Measurements from ENCODE around the gene CNTN6.

CNTN6 gene

DNA sequence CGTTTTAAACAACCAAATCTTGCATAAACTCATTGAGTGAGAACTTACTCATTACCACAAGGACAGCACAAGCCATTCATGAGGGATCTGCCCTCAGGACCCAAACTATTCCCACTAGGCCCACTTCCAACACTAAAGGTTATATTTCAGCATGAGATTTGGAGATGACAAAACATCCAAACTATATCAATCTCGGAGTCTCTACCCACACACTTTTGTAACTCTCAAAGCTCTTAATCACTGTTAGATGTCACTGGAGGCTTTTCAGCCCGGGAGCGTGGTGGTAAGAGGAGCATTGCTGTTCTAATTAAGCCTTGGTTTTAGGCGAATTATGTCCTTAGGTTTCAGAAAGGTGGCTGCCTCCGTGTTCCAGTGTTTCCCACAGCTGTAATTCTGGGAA lies 86.3 kb downstream of the CNTN6 start:
- no peak for DNase-seq (ENCODE audit: low spot score)

DNA sequence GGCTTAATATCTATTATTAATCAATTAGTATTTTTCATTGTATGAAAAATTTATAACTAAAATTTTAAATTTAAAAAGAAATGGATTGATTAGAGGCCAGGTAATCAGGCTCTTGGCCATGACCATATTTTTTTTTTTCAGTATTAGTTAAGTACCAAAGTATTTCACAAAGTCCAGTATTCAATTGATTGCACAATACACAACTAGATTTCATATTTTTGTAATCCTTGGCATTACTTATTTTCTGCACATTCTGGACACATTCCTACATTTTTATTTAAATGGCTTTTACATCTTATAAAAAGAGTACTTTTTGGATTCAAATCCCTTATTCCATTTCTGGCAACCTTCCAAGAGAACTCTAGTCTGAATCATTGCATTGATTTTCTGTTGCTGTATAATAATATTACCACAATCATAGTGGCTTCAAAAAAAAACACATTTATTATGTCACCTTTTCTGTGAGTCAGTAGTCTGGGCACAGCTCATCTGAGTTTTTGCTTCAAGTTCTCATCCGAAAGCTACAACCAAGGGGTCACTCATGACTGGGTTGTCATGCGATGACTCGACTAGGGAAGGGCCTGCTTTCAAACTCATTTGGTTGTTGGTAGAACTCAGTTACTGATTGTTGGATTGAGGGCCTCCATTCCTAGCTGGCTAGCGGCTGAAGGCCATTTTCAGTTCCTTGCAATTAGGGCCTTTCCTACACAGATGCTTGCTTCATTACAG lies 90.7 kb downstream of the CNTN6 start:
- DNase-seq (ENCODE audit: low spot score), result no peak

DNA sequence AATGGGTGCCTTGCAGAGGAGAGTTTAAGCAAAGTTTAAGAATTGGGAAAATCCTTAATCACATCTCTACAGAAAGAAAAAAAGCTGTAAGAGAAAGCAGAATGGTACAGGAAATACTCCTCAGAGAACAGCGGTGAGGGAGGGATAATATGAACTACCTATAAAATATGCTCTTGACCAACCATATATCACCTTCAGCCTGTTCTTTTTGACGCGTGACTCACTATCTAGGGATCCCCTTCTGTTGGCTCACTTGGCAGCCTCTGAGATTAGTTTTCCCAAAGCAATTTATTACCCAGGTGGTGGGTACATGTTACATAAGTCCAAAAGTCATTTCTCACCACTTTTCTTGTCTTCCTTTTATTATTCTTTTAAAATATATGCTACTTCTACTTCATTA lies 97.7 kb downstream of the CNTN6 start:
- no peak for DNase-seq (ENCODE audit: low spot score)

DNA sequence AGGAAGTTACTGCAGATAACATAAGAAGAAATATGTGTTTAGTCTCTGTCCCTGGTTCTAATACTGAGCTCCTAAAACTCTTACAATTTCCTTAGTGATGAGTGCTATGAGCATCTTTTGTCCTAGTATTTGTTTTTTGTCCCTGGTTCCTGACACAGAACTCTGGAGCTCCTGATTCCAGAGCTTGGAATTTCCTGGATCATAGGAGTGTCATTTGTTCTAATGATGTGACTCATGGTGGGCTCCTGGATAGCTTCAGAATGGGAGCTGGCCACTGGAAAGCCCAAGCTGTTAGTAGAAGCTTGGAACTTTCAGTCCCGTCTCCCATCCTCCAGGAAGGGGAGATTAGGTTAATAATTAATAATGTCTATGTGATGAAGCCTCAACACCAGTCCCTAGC lies 98.2 kb downstream of the CNTN6 start:
- DNase-seq (ENCODE audit: low spot score), result no peak

DNA sequence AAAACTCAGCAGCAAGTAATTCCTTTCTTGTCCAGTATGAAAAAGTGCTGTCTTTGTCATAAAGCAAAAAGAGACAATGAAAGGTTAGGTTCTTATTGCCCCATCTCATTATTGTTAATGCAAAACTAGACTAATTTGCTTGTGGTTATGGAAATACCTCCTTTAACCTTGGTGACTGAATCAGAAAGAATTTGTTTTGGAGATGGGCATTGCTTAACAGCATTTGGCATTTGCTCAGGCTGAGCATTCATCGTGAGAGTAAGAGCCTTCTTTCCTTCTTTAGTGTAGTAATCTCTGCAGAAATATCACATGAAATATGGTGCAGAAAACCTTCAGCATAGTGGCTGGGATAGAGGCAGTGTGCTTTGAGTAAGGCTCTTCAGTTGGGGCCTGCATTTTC lies 103.1 kb downstream of the CNTN6 start:
- no peak for DNase-seq (ENCODE audit: low spot score)

DNA sequence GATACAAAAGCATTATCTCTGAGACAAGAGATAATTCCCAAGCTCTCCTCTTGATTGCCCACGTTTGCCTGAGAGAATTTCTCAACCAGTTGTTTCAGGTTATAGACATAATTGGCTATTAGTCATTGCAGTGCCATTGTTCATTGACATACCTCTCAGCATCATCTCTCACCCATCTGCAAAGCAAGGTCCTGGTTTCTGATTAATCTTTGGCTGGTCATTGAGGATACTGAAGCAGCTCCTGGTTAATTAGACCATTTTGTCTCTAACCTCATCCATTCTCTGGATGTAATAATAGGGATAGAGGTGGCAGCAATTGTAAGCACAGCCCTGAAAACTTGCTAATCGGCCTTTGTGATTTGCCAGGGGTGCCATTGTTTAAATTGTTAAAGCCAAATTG lies 104.2 kb downstream of the CNTN6 start:
- DNase-seq (ENCODE audit: low spot score), result no peak

DNA sequence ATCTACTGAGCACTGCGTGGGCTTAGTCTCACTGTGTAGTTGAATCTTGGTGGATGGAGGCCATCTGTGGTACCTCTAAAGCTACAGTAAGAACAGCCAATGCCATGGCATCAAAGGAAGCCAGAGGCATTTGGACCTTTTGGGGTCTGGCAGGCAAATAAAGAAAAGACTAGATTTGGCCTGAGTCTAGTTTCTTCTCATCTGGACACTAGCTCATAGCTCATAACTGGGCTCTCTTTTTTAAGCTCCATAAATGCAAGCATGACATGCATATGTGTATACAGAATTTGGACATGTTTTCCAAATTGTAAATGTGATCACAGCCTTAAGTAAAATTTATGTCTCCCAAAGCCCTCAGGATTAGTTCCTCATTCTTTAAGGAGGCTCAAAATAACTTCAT lies 107.5 kb downstream of the CNTN6 start:
- DNase-seq (ENCODE audit: low spot score), result no peak

DNA sequence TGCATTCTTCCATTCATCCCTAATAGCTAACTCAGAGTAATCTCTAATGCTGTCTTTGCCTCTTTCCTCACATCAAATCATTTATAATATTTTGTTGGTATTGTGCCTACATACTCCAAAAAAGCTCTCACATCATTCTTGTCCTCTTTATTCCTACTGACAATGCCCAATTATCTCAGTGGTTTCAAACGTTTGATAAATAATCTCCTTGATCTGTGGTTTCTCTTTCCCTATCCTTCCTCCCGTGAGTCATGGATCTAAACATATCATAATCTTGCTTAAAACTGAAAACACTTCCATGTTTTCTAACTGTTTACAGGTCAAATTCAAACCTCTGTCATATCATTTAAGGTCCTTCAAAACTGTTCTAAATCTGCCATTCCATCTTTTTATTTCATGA lies 115.1 kb downstream of the CNTN6 start:
- DNase-seq (ENCODE audit: low spot score), result no peak

DNA sequence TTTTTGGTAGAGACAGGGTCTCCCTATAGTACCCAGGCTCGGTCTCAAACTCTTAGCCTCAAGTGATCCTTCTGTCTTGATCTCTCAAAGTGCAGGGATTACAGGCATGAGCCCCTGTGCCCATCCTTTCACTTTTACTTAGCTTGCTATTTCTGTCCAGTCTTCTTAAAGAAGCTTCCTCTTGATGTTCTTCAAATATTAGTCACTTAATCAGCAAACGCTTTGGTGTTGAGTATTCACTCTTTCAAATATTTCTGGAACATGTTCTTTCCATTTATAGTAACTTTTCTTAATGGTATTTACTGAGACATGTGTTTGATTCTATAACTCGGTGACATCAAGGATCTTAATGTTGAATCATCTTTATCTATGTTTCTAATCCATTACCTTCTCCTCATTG lies 122.1 kb downstream of the CNTN6 start:
- DNase-seq (ENCODE audit: low spot score), result peak; percentile 0

DNA sequence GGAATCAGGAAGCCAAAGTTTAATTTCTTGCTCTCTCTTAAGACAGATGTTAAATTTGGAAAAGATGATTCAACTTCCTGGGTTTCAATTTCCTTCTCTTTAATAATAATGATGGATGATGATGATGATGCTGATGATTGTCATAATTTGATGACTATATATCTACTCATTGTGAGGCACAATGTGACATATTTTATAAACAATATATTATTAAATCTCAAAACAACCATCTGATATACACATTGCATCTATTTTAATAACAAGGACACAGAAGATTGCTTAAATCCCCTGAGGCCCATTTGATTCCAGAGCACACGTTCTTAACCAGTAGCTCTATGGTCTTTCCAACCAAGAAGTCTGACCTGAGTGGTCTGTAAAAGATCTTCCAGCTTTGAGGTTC lies 124.0 kb downstream of the CNTN6 start:
- DNase-seq (ENCODE audit: low spot score), result no peak

DNA sequence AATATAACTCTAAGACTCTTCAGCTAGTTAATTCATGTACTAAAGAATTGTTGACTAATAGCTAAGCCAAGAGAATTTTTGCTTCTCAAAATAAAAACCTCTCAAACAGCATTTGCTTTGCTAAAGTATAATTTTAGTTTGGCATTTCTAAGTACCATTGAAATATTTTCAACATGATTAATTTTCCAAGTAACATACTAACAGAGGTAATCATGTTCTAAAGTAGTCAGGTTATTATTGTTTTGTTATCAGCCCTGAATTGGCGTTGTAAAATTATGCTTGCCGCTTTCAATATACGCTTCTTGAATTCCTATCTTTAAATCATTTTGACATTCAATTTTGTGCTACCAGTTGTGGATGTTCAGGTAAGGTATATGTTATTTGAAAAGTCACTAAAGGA lies 134.3 kb downstream of the CNTN6 start:
- no peak for DNase-seq (ENCODE audit: low spot score)

DNA sequence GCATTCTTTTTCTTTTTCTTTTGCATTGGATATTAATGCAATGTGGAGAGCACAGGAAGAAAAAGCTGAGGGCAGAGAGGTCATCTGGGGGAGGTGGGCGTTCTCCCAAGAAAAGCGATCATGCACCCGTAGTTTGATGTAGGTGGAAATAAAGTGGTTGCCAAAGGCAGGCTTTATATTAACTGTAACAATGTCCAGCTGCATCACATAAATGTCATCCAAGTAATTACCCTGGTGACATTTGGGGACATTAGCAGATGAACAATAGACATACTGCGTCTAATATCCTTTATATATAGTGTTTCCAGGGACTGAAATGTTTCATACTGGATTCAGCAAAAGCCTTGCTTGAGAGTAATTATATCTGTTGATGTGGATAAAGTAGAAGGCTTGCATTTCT lies 135.5 kb downstream of the CNTN6 start:
- no peak for DNase-seq (ENCODE audit: low spot score)

DNA sequence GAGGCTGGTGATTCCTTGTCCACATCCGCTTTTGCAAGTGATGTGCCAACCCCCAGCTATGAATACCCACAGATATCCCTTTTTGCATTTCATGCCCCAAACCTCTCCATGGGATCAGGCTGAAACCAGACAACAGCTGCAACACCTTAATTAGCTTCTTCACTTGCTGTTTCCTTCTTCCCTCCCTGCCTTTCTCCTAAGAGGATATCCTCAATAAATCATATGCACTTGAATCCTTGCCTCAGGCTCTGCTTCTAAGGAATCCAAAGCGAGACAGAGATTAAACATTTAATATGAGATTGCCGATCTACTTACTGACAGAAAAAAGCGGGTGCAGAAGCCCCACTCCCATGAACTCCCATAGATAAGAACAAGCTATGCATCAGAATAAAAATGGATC lies 138.1 kb downstream of the CNTN6 start:
- no peak for DNase-seq (ENCODE audit: low spot score)

DNA sequence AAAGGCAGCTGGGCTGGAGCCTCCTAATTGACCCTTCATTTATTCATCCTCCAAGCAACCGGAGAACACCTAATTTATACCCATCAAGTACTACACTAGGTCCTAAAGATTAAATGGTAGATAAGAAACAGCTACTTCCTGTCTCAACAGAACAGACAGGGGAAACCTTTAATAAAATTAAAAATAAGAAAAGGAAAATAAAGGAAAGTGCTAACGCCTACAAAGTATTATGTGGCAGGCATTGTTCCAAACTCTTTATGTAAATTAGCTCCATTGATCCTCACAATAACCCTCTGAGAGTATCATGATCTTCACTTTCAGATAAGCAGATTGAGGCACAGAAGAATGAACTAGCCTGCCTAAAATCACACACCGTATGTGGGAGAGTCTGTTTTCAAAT lies 139.5 kb downstream of the CNTN6 start:
- DNase-seq (ENCODE audit: low spot score), result no peak

DNA sequence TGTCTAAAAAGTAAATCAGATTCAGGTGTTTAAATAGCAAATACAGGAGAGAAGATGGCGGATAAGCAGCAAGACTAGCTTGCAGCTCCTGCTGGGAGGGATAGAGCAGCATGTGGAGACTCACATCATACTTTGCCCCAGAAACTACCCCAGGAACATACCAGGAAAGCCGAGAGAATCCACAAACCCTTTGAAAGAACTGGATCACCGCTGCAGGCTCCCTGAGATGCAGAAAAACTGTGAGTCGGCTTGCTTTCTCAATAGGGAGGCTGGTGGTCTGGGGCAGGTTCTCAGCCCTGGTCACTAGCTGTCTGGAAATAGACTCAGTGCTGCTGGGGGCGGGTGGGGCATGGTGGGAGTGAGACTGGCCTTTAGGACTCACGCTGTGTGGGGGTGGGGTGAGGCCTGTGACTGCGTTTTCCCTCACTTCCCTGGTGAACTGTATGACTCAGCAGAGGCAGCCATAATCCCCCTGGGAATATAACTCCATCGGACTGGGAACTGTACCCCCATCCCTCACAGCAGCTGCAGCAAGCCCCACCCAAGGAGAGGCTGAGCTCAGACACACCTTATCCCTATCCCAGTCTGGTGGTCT lies 142.8 kb downstream of the CNTN6 start:
- no peak for DNase-seq (ENCODE audit: low spot score)

DNA sequence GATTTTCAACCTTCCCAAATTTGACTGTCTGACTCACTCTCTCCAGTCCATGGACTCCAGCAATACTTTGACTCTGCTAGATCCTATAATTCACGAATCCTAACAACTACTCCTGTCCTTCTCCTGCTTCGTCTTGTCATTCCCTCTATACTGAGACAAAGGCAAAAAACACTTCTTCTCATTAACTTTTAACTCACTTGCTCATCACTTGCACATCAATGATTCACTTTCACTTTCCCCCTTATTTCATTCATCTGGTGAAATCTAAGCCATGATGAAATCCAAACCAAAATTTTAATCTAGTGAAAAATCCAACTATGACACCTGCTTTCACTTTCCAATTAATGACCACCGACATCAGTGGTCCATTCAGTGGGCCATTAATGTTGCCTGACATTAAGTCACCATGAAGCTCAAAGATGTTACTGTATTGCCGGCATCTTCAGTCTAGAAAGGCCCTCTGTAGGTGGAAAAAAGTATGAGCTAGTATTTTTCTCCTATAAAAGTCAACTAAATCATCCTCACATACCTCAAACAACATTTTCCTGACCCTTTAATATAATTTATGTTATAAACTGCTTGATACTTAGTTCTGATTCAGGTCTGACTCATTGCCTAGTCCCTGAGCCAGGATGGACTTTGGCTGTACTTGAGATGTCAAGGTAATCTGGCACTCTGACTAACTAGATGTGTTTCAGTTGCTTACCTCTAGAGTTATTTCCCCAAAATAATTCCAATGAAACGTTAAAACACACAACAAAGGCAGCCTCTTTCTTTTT lies 158.6 kb downstream of the CNTN6 start:
- DNase-seq (ENCODE audit: low spot score), result no peak

DNA sequence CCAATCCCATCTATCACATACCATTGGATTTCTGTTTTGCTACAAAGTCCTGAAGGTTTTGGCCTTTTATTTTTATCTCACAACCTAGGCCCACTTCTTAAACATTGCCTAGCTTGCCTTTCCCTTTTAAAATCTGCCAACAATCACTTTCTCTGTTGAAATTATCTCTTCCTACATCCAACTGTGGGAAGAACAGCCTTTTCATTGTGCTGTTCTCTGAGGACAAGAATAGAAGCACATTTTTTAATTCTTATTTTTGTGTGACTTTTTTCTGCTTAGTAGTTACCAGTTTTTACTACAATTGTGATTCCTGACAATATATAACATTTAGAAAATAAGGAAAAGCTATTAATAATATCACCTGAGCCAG lies 159.2 kb downstream of the CNTN6 start:
- DNase-seq (ENCODE audit: low spot score), result no peak

DNA sequence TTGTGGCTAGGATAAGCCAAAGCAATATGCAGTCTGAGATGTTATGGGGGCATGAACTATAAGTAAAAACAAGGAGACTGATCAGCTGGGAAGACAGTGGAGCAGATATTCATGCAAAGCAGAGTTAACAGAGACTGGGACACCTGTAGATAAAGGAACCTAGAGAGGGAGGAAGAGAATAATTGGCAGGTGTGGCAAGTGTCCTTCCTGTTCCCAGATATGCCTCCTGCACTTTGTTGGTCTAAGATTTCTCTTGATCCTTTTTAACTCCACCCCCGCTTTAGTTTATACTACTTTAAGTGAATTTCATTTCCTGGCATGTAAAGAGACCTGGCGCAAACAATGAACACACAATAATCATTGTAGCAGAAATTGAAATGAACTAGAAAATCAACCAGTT lies 169.4 kb downstream of the CNTN6 start:
- DNase-seq (ENCODE audit: low spot score), result no peak

DNA sequence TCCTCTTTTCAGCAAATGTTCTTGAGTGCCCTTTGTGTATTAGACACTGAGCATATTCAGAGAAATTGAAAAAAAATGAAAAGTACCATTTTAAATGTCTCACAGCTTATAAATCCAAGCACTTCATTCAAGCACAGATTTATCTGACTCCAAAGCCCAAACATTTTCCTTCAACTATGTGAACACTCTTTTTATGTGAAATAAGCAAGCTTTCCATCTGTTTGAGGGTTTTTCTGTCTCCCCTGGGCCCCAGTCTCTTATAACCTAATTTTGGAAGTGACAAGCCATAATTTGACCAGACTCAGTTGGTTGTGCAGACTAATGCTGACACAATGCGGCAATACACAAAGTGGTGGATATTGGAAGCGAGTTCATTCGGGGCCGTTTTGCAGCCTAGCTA lies 170.3 kb downstream of the CNTN6 start:
- DNase-seq (ENCODE audit: low spot score), result no peak

DNA sequence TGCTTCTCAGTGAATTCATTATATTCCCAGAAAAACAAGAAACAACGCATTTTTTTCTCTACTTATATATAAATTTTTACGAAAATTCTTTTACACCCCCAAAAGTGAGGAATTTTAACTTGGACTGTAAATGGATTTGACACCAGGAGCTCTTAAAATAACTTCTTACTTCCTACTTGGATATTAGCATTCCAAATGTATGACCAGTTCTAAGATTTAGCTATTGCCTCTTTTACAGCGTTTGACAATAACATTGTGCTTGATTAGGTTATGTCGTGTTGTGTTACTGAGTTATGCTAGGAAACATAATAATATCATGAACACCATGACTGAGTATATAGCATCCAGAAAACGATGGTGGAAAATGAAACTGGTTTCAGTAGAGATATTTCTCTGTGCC lies 177.0 kb downstream of the CNTN6 start:
- DNase-seq (ENCODE audit: low spot score), result no peak

DNA sequence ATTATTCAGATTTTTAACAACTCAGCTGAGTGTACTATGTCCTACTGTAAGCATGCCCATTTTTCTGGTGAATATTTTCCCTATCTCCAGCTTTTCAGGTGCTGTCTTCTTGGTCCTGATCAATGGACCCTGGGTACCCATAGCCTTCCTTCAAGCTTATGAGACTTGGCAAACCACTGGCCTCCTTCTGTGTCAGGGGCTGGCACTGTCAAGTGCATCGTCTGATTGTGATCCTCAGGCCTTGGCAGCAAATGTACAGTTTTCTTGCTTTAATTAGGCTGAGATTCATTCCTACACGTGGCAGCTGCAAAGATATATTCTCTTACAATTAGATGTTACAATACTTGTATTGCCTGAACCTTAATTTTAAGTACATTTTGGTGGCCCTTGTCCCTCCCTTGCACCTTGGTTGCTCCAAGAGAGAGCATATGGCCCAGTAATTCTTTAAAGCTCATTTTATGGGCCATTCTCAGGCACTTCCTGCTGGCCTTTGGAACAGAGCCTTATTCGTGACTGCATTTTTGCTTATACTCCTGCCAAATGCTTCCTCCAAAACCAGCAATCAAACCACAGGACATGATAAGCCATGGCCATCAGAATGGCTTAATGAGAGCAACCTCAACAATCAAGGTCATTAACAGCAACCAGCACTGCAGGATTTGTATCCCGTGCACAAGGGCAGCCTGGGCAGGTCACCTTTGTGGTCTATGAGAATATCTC lies 179.9 kb downstream of the CNTN6 start:
- no peak for DNase-seq (ENCODE audit: low spot score)

DNA sequence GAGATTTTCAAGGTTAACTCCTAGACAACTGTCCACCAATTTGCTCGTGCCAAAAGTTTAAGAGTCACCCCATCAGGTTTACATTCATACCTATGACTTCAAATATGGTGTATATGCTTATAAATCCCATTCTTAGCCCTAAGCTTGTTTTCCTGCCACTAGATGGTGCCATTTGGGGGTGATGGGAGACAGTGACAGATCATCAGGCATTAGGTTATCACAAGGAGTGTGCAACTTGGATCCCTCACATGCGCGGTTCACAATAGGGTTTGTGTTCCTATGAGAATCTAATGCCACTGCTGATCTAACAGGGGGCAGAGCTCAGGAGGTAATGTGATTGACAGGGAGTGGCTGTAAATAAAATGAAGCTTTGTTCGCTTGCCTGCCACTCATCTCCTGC lies 182.7 kb downstream of the CNTN6 start:
- no peak for DNase-seq (ENCODE audit: low spot score)

DNA sequence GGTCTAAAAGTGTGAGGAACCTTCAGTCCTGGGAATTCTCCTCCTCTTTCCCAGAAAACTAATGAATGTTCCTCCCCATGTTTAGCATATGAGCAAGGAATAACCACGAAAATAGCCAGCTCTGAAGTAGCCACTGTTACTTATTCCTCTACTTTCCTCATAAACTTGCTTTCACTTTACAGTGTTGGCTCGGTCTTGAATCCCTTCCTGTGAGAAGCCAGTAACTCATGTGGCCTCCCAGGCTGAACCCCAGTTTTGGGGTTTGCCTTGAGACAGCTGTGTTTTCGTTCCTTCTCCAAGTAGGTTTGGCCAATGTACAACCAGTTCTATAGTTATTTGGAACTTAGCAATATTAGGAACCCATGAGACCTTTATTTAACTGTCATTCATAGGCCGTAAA lies 195.0 kb downstream of the CNTN6 start:
- no peak for DNase-seq (ENCODE audit: low spot score)
